ENCODE results near the gene OR52E2. TPM values are rescaled to one million over a fixed set of nuclear protein-coding genes. Genes with fewer than 3 reads are reported as not detected.

Gene OR52E2
- total RNA-seq, 2 donors from 2014 or later = not detected

DNA sequence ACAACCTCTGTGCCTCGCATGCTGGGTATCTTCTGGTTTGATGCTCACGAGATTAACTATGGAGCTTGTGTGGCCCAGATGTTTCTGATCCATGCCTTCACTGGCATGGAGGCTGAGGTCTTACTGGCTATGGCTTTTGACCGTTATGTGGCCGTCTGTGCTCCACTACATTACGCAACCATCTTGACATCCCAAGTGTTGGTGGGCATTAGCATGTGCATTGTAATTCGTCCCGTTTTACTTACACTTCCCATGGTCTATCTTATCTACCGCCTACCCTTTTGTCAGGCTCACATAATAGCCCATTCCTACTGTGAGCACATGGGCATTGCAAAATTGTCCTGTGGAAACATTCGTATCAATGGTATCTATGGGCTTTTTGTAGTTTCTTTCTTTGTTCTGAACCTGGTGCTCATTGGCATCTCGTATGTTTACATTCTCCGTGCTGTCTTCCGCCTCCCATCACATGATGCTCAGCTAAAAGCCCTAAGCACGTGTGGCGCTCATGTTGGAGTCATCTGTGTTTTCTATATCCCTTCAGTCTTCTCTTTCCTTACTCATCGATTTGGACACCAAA lies 12.6 kb downstream of the OR52E2 start:
- intact Hi-C loops (cut with DNase I) = no loop called here
- H3K27me3 ChIP-seq (replicated peaks; ENCODE audit: insufficient read depth) = no peaks in the 10 kb centered on the region
- H3K4me1 ChIP-seq (replicated peaks) = no peaks in the 10 kb centered on the region
- no peaks in the 10 kb centered on the region for H3K36me3 ChIP-seq
- no peak overlapping the region for H3K27ac ChIP-seq
- H3K9me3 ChIP-seq = no peaks in the 10 kb centered on the region
- 85% methylated on average over 15 of the region's 15 CpGs for WGBS
- no peak overlapping the region for H3K4me3 ChIP-seq
- TF ChIP-seq POLR2A (IDR thresholded peaks at IDR 0.05) (no peak), POLR2AphosphoS5 (IDR thresholded peaks at IDR 0.05) (no peak)
- TF ChIP-seq, protein P1, sequence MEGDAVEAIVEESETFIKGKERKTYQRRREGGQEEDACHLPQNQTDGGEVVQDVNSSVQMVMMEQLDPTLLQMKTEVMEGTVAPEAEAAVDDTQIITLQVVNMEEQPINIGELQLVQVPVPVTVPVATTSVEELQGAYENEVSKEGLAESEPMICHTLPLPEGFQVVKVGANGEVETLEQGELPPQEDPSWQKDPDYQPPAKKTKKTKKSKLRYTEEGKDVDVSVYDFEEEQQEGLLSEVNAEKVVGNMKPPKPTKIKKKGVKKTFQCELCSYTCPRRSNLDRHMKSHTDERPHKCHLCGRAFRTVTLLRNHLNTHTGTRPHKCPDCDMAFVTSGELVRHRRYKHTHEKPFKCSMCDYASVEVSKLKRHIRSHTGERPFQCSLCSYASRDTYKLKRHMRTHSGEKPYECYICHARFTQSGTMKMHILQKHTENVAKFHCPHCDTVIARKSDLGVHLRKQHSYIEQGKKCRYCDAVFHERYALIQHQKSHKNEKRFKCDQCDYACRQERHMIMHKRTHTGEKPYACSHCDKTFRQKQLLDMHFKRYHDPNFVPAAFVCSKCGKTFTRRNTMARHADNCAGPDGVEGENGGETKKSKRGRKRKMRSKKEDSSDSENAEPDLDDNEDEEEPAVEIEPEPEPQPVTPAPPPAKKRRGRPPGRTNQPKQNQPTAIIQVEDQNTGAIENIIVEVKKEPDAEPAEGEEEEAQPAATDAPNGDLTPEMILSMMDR (IDR thresholded peaks at IDR 0.05) = no peak
- DNase-seq (ENCODE audit: low spot score) = no peak

GRCh38 chr11:5046226-5046625 lies 13.2 kb downstream of the OR52E2 start, which contains the start of gene OR52J3:
Gene OR52J3, plus strand, starts transcription at chr11:5046526. Its CDS starts 0 bp downstream, at chr11:5046526.
- Histone ChIP-seq H3K36me3 (no peaks in the 10 kb centered on the region), H3K27me3 (replicated peaks; ENCODE audit: insufficient read depth) (no peaks in the 10 kb centered on the region), H3K4me1 (replicated peaks) (no peaks in the 10 kb centered on the region), H3K27ac (no peak within 1 kb of the TSS), H3K4me3 (no peak within 1 kb of the TSS), H3K9me3 (no peaks in the 10 kb centered on the region)
- 90% methylated on average over 1 of the region's 1 CpG for WGBS
- intact Hi-C loops (cut with DNase I) = no loop called here
- TF ChIP-seq, protein P1 (IDR thresholded peaks at IDR 0.05) = no peak
- TF ChIP-seq POLR2AphosphoS5 (IDR thresholded peaks at IDR 0.05) (no peak), POLR2A (IDR thresholded peaks at IDR 0.05) (no peak)
- DNase-seq (ENCODE audit: low spot score) = no peak

DNA sequence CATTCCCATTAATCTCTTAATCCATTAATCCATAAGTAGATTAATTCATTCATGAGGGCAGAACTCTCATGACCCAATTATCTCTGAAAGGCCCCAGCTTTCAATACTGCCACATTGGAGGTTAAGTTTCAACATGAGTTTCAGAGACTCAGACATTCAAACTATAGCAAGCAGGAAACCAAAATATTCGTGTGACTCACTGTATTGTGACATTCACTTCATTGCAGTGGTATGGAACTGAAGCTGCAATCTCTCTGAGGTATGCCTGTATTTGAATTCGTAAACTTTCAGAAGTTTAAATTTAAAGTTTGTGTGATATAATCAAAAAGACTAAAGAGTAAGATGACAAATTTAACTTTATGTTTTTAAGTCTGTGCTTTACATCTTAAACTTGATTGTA lies 16.0 kb downstream of the OR52E2 start:
- H3K4me3 ChIP-seq = no peak overlapping the region
- intact Hi-C loops (cut with DNase I) = no loop called here
- no peaks in the 10 kb centered on the region for H3K4me1 ChIP-seq (replicated peaks)
- TF ChIP-seq, protein P1 (IDR thresholded peaks at IDR 0.05) = no peak
- TF ChIP-seq POLR2AphosphoS5 (IDR thresholded peaks at IDR 0.05) (no peak), POLR2A (IDR thresholded peaks at IDR 0.05) (no peak)
- 67% methylated on average over 2 of the region's 2 CpGs for WGBS
- H3K27me3 ChIP-seq (replicated peaks; ENCODE audit: insufficient read depth) = no peaks in the 10 kb centered on the region
- no peaks in the 10 kb centered on the region for H3K9me3 ChIP-seq
- DNase-seq (ENCODE audit: low spot score) = no peak
- no peak overlapping the region for H3K27ac ChIP-seq
- H3K36me3 ChIP-seq = no peaks in the 10 kb centered on the region

GRCh38 chr11:5042091-5042490 lies 17.3 kb downstream of the OR52E2 start:
- intact Hi-C loops (cut with DNase I) = no loop called here
- WGBS = 91% methylated on average over 3 of the region's 3 CpGs
- no peaks in the 10 kb centered on the region for H3K27me3 ChIP-seq (replicated peaks; ENCODE audit: insufficient read depth)

More at GRCh38 chr11:5042091-5042490, 17.3 kb downstream of the OR52E2 start:
- no peaks in the 10 kb centered on the region for H3K4me1 ChIP-seq (replicated peaks)
- no peaks in the 10 kb centered on the region for H3K36me3 ChIP-seq
- TF ChIP-seq POLR2A (IDR thresholded peaks at IDR 0.05) (no peak), POLR2AphosphoS5 (IDR thresholded peaks at IDR 0.05) (no peak)
- TF ChIP-seq, protein P1 (IDR thresholded peaks at IDR 0.05) = no peak
- no peak overlapping the region for H3K4me3 ChIP-seq
- H3K27ac ChIP-seq = no peak overlapping the region
- DNase-seq (ENCODE audit: low spot score) = no peak
- H3K9me3 ChIP-seq = no peaks in the 10 kb centered on the region
